Measurements from ENCODE around the gene CCDC57. TPM values are rescaled to one million over a fixed set of nuclear protein-coding genes. Genes with fewer than 3 reads are reported as not detected.

CCDC57 gene
- total and polyA plus RNA-seq, 2 of the 8 experiments (the other 6 are each of a cell fraction or from before 2014, with no cell fraction given) = 8.4 to 12.9 TPM

- TF ChIP-seq CHD7 (IDR thresholded peaks at IDR 0.05; ENCODE audit: insufficient replicate concordance, low read length) = no peak
- no peak for TF ChIP-seq HDAC6 (IDR thresholded peaks at IDR 0.05; ENCODE audit: low read depth, low read length)
- TF ChIP-seq SP1 (IDR thresholded peaks at IDR 0.05; ENCODE audit: low read depth, low read length) = no peak
- no peak for TF ChIP-seq SRF (IDR thresholded peaks at IDR 0.05; ENCODE audit: low read depth, low read length)
- no peak for TF ChIP-seq JUND (IDR thresholded peaks at IDR 0.05; ENCODE audit: low read length)
- no peak for TF ChIP-seq RXRA (IDR thresholded peaks at IDR 0.05; ENCODE audit: insufficient read depth, low read depth, low read length)
- no peak for TF ChIP-seq CREB1 (IDR thresholded peaks at IDR 0.05)
- TF ChIP-seq MAFK (IDR thresholded peaks at IDR 0.05; ENCODE audit: low read depth, low read length) = no peak
- TF ChIP-seq POU5F1 (IDR thresholded peaks at IDR 0.05; ENCODE audit: low read depth, low read length) = no peak
- no peak for TF ChIP-seq TAF1 (IDR thresholded peaks at IDR 0.05; ENCODE audit: low read depth, low read length)
- TF ChIP-seq EGR1 (IDR thresholded peaks at IDR 0.05; ENCODE audit: borderline replicate concordance, low read depth, low read length) = no peak
- no peak for TF ChIP-seq SP2 (IDR thresholded peaks at IDR 0.05; ENCODE audit: low read length)
Observed at GRCh38 chr17:82258555-82258954, 45.9 kb upstream of the CCDC57 start (continued).
